ENCODE results near the gene LRRTM4. TPM values are rescaled to one million over a fixed set of nuclear protein-coding genes. Genes with fewer than 3 reads are reported as not detected.
"Not testable (repeated sequence)": the region's sequence is repeated elsewhere in the genome, so short reads cannot be mapped to it uniquely, and the experiment has no call there.

Gene LRRTM4
- total RNA-seq, 6 donors from 2014 or later, result 0.29 to 0.61 TPM; not detected in 4

GRCh38 chr2:77142141-77142540 lies 380.0 kb downstream of the LRRTM4 start:
- Histone ChIP-seq H3K9me3 (no peaks in the 10 kb centered on the region), H3K36me3 (no peaks in the 10 kb centered on the region), H3K4me1 (no peaks in the 10 kb centered on the region), H3K4me3 (no peak overlapping the region), H3K27ac (no peak overlapping the region), H3K27me3 (no peaks in the 10 kb centered on the region)
- DNase-seq (no peak), ATAC-seq (ENCODE audit: low FRiP score in 2 of 2) (no peak)
- no peak for TF ChIP-seq POLR2AphosphoS5 (IDR thresholded peaks at IDR 0.05)
- no peak for TF ChIP-seq POLR2A (IDR thresholded peaks at IDR 0.05)
- no peak for TF ChIP-seq EP300 (IDR thresholded peaks at IDR 0.05)
- TF ChIP-seq CTCF (IDR thresholded peaks at IDR 0.05), result no peak
- 79 to 84% methylated on average over 3 of the region's 3 CpGs for WGBS, 2 donors

GRCh38 chr2:77128479-77128878 lies 393.7 kb downstream of the LRRTM4 start:
- not testable (repeated sequence) for H3K4me1 ChIP-seq; H3K27ac ChIP-seq; H3K27me3 ChIP-seq; DNase-seq; H3K36me3 ChIP-seq; H3K4me3 ChIP-seq; ATAC-seq (ENCODE audit: low FRiP score in 2 of 2); H3K9me3 ChIP-seq
- 92% methylated on average over 8 of the region's 8 CpGs for WGBS, 2 donors

- no peaks in the 10 kb centered on the region for H3K9me3 ChIP-seq
- no peaks in the 10 kb centered on the region for H3K27me3 ChIP-seq
- H3K27ac ChIP-seq, result no peak overlapping the region
- H3K4me1 ChIP-seq, result no peaks in the 10 kb centered on the region
- DNase-seq (no peak), ATAC-seq (ENCODE audit: low FRiP score in 2 of 2) (no peak)
- H3K4me3 ChIP-seq, result no peak overlapping the region
- H3K36me3 ChIP-seq, result no peaks in the 10 kb centered on the region
- no peak for TF ChIP-seq CTCF (IDR thresholded peaks at IDR 0.05)
- TF ChIP-seq POLR2AphosphoS5 (IDR thresholded peaks at IDR 0.05), result no peak
- TF ChIP-seq POLR2A (IDR thresholded peaks at IDR 0.05), result no peak
- no peak for TF ChIP-seq EP300 (IDR thresholded peaks at IDR 0.05)
Observed at GRCh38 chr2:77127345-77127744, 394.8 kb downstream of the LRRTM4 start.

- no peak overlapping the region for H3K4me3 ChIP-seq
- TF ChIP-seq EP300 (IDR thresholded peaks at IDR 0.05) (no peak), CTCF (IDR thresholded peaks at IDR 0.05) (no peak)
- H3K27me3 ChIP-seq, result no peaks in the 10 kb centered on the region
- H3K9me3 ChIP-seq, result no peaks in the 10 kb centered on the region
- WGBS, 2 donors, result 80 to 88% methylated on average over 3 of the region's 3 CpGs
- H3K4me1 ChIP-seq, result no peaks in the 10 kb centered on the region
- no peak overlapping the region for H3K27ac ChIP-seq
- ATAC-seq (ENCODE audit: low FRiP score in 2 of 2), result no peak
- DNase-seq, result no peak
- H3K36me3 ChIP-seq, result no peaks in the 10 kb centered on the region
Observed at GRCh38 chr2:77121518-77121917, 400.7 kb downstream of the LRRTM4 start.

GRCh38 chr2:77119333-77119732 lies 402.8 kb downstream of the LRRTM4 start:
- no peaks in the 10 kb centered on the region for H3K36me3 ChIP-seq
- ATAC-seq (ENCODE audit: low FRiP score in 2 of 2) (no peak), DNase-seq (no peak)
- H3K9me3 ChIP-seq, result no peaks in the 10 kb centered on the region
- no peaks in the 10 kb centered on the region for H3K27me3 ChIP-seq
- 77 to 86% methylated on average over 1 of the region's 1 CpG for WGBS, 2 donors
- no peak for TF ChIP-seq EP300 (IDR thresholded peaks at IDR 0.05)
- no peak for TF ChIP-seq CTCF (IDR thresholded peaks at IDR 0.05)
- TF ChIP-seq POLR2AphosphoS5 (IDR thresholded peaks at IDR 0.05), result no peak
- no peak for TF ChIP-seq POLR2A (IDR thresholded peaks at IDR 0.05)
- no peaks in the 10 kb centered on the region for H3K4me1 ChIP-seq
- no peak overlapping the region for H3K4me3 ChIP-seq
- H3K27ac ChIP-seq, result no peak overlapping the region

All from upper lobe of left lung (tissue), 6 donors.